Measurements from ENCODE around the gene KRT80. TPM values are rescaled to one million over a fixed set of nuclear protein-coding genes. Genes with fewer than 3 reads are reported as not detected.

Gene KRT80
- total and polyA plus RNA-seq, 8 donors, result 4.8 to 18.3 (median 8.6) TPM

DNA sequence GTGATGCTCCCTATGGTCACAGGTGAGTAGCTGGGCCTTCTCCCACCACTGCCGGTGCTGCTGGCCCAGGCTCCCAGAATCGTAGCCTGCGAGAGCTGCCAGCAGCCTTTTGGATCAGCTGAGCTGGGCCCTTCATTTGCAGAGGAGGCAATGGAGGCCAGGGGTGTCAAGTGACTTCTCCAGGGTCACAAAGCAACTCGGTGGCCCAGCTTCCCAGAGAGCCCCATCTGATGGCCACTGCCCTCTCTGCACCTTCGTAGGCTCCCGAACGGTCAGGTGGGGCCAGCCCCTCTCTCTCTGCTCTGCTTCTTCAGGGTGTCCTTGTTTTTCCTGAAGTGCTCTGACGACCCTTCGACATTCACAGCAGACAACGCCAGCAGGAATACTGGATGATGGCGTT lies 4.6 kb downstream of the KRT80 start:
- WGBS, 2 donors, result 87 to 88% methylated on average over 11 of the region's 11 CpGs
- H3K4me3 ChIP-seq, result no peak overlapping the region
- no peaks in the 10 kb centered on the region for H3K36me3 ChIP-seq
- ATAC-seq (no peak), FAIRE-seq (no peak), DNase-seq (no peak)
- TF ChIP-seq CTCF (IDR thresholded peaks at IDR 0.05), result no peak
- intact Hi-C loops (cut with DNase I), result no loop called here
- no peaks in the 10 kb centered on the region for H3K27me3 ChIP-seq
- peaks cover under 1 to 5% (median 2%) of the 10 kb centered on the region in 3 donors for H3K4me1 ChIP-seq
- peak overlapping the region in 1 of 4 donors; percentile 48 for H3K27ac ChIP-seq
- H3K9me3 ChIP-seq, result no peaks in the 10 kb centered on the region

DNA sequence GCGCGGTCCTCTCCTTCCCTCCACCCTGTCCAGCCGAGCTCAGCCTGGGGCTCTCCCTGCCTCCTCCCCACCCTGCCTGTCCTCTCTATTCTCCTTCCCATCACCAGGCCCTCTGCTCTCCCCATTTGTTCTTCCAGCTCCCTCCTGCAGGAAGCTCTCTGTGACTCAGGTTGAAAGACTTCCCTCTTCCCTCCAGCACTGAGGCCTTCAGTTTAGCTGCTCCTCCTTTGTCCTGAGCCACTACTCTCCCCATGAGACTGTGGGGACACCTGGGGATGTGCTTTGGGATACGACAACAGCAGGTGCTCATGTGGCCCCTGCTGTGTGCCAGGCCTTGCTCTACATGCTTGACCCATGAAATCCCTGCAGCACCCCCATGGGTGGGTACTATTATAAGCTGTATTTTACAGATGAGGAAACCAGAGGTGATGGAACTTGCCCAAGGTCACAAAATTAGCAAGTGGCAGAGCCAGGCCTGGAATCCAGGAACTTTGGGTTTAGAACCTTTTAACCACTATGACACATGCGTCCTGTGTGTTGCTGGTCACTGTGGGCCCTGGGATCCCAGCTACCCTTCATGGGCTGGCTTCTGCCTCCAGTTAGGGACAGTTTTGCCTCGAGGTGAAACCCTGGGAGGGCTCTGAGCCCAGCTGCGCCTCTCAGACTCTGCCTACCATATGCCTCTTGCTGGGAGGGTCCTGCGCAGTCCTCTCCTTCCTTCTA lies 5.5 kb downstream of the KRT80 start:
- Histone ChIP-seq H3K36me3 (no peaks in the 10 kb centered on the region), H3K27ac (peak overlapping the region in 1 of 4 donors; percentile 48), H3K4me1 (no peaks in the 10 kb centered on the region), H3K9me3 (no peaks in the 10 kb centered on the region), H3K27me3 (no peaks in the 10 kb centered on the region), H3K4me3 (no peak overlapping the region)
- intact Hi-C loops (cut with DNase I), result no loop called here
- ATAC-seq (peak in 1 of 4 donors; percentile 35), FAIRE-seq (no peak), DNase-seq (no peak)
- TF ChIP-seq CTCF (IDR thresholded peaks at IDR 0.05), result no peak
- 89 to 92% methylated on average over 8 of the region's 8 CpGs for WGBS, 2 donors

DNA sequence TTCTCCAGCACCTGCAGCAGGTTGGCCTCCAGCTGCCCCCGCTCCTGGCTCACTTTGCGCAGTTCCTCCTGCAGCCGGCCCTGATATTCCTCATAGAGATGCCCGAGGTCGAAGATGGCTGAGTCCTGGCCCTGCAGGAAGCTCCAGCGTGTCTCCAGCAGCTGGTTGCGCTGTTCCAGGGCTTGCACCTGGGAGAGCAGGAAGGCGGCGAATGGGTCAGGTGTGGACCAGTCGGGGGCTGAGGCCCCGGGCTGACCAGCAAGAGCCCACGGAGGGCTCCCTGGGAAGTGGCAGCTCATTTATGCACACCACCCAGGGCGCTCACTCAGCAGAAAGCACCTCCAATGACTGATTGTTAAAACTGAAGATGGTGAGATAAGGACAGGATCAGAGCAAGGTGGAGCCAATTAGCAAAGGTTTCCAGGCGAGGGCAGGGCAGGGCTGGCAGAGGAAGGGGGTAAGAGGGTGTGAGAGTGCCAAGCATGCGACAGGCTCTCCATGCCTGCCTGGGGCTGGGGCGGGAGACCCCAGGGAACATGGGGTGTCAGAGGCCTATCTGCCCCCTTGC lies 6.3 kb downstream of the KRT80 start:
- no peak for FAIRE-seq

DNA sequence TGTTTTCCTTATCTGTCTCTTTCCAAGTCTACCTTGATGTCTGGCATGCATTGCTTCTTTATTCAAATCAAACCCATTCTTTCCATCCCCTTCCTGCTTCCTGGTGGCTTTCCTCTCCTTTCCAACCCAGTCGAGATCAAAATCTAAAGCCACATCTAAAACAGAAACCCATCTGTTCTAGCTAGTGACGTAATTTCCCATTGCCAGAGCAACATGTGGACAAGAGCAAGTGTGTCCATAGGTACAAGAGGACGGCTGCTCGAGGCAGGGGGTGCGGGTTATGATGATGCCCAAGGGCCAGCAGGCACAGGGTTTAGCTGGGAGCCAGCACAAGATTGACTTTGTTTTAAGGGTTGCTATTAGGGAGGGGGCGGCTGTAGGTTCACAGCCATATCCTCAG lies 7.0 kb downstream of the KRT80 start:
- DNase-seq (no peak), ATAC-seq (no peak), FAIRE-seq (no peak)
- H3K4me3 ChIP-seq, result no peak overlapping the region
- no peaks in the 10 kb centered on the region for H3K27me3 ChIP-seq
- H3K9me3 ChIP-seq, result no peaks in the 10 kb centered on the region
- H3K36me3 ChIP-seq, result no peaks in the 10 kb centered on the region
- intact Hi-C loops (cut with DNase I), result no loop called here
- no peaks in the 10 kb centered on the region for H3K4me1 ChIP-seq
- 80% methylated on average over 6 of the region's 6 CpGs for WGBS, 2 donors
- no peak for TF ChIP-seq CTCF (IDR thresholded peaks at IDR 0.05)
- no peak overlapping the region for H3K27ac ChIP-seq

More for the DNA sequence above, 6.3 kb downstream of the KRT80 start:
- DNase-seq (no peak), ATAC-seq (no peak)
- 90% methylated on average over 16 of the region's 16 CpGs for WGBS, 2 donors
- Histone ChIP-seq H3K27ac (peak overlapping the region in 1 of 4 donors; percentile 48), H3K9me3 (no peaks in the 10 kb centered on the region), H3K27me3 (no peaks in the 10 kb centered on the region), H3K4me1 (no peaks in the 10 kb centered on the region), H3K4me3 (no peak overlapping the region), H3K36me3 (no peaks in the 10 kb centered on the region)
- intact Hi-C loops (cut with DNase I), result no loop called here
- TF ChIP-seq CTCF (IDR thresholded peaks at IDR 0.05), result no peak

DNA sequence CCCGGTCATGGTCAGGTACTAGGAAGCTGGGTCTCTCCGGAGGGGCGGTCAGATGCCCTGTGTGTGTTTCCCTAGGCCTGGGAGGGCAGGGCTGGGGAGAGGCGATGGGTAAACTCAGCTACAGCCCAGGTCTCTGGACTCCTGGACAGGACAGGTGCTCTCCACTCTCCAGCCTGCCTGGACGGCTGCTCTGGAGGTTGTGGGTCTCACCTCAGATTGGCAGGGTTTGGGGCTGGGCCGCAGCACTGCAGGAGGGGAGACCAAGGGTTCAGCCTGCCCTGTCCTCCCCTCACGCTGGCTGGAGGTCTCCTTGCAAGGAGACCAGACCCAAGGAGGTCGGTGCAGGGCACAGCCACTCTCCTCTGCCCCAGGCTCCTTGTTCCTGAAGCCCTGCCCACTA lies 7.8 kb downstream of the KRT80 start:
- Histone ChIP-seq H3K4me1 (no peaks in the 10 kb centered on the region), H3K27me3 (no peaks in the 10 kb centered on the region), H3K27ac (peak overlapping the region in 2 of 4 donors; percentile 13 to 59), H3K9me3 (no peaks in the 10 kb centered on the region), H3K36me3 (no peaks in the 10 kb centered on the region), H3K4me3 (no peak overlapping the region)
- intact Hi-C loops (cut with DNase I), result no loop called here
- ATAC-seq (no peak), DNase-seq (peak in 1 of 6 donors; percentile 44), FAIRE-seq (no peak)
- WGBS, 2 donors, result 84 to 88% methylated on average over 8 of the region's 8 CpGs
- no peak for TF ChIP-seq CTCF (IDR thresholded peaks at IDR 0.05)

Data from pancreas (tissue), 10 donors.